ENCODE results near the gene RGS3.

GRCh38 chr9:113589407-113589806, 125.9 kb downstream of the RGS3 start:
- no peak for TF ChIP-seq CTCF (conservative IDR thresholded peaks at IDR 0.05 in 1 of 2, IDR thresholded peaks at IDR 0.05 in 1 of 2; ENCODE audit: extremely low read depth in 1 of 2, insufficient read depth in 1 of 2, low read depth in 1 of 2, low read length in 2 of 2)
- TF ChIP-seq EZH2 (IDR thresholded peaks at IDR 0.05; ENCODE audit: borderline replicate concordance, low read length): no peak
